ENCODE measurements around the gene PDE4D. TPM values are rescaled to one million over a fixed set of nuclear protein-coding genes. Genes with fewer than 3 reads are reported as not detected.

Gene PDE4D
- total and polyA plus RNA-seq, 2 experiments from 2014 or later: 21.9 to 54.2 TPM

- Histone ChIP-seq H3K36me3 (no peaks in the 10 kb centered on the region), H3K27ac (no peak overlapping the region), H3K4me1 (ENCODE audit: low read depth) (peaks cover 12% of the 10 kb centered on the region), H3K9me3 (ENCODE audit: low read depth) (no peaks in the 10 kb centered on the region), H3K4me3 (no peak overlapping the region), H3K27me3 (no peaks in the 10 kb centered on the region)
- peak in 1 of 2 donors; percentile 74 for DNase-seq (ENCODE audit: low read depth in 1 of 2, low spot score in 1 of 2)
- TF ChIP-seq CTCF (IDR thresholded peaks at IDR 0.05; ENCODE audit: low read depth, low read length): no peak
Observed at GRCh38 chr5:58922461-58923171, 970.9 kb downstream of the PDE4D start.

GRCh38 chr5:58921159-58921558, 972.4 kb downstream of the PDE4D start:
- Histone ChIP-seq H3K4me3 (no peak overlapping the region), H3K4me1 (ENCODE audit: low read depth) (peaks cover 12% of the 10 kb centered on the region), H3K9me3 (ENCODE audit: low read depth) (no peaks in the 10 kb centered on the region), H3K27me3 (no peaks in the 10 kb centered on the region), H3K27ac (no peak overlapping the region), H3K36me3 (no peaks in the 10 kb centered on the region)
- TF ChIP-seq CTCF (IDR thresholded peaks at IDR 0.05; ENCODE audit: low read depth, low read length): no peak
- peak in 1 of 2 donors; percentile 50 for DNase-seq (ENCODE audit: low read depth in 1 of 2, low spot score in 1 of 2)

- Histone ChIP-seq H3K9me3 (ENCODE audit: low read depth) (no peaks in the 10 kb centered on the region), H3K27me3 (no peaks in the 10 kb centered on the region), H3K36me3 (no peaks in the 10 kb centered on the region), H3K4me3 (no peak overlapping the region), H3K27ac (no peak overlapping the region), H3K4me1 (ENCODE audit: low read depth) (peaks cover 6% of the 10 kb centered on the region)
- TF ChIP-seq CTCF (IDR thresholded peaks at IDR 0.05; ENCODE audit: low read depth, low read length): no peak
- DNase-seq (ENCODE audit: low read depth in 1 of 2, low spot score in 1 of 2): no peak
Observed at GRCh38 chr5:58919833-58920232, 973.7 kb downstream of the PDE4D start.

Measured in cardiac muscle cell (in vitro differentiated cells and primary cell).